ENCODE measurements around the gene TCL1A.

TCL1A gene

GRCh38 chr14:95703805-95704204 lies 10.1 kb downstream of the TCL1A start:
- Histone ChIP-seq H3K9me3 (ENCODE audit: control insufficient read depth, low read length) (no peaks in the 10 kb centered on the region), H3K4me3 (ENCODE audit: low read length) (no peak overlapping the region), H3K4me1 (ENCODE audit: control insufficient read depth, insufficient read depth, low read length) (peaks cover 10% of the 10 kb centered on the region), H3K9ac (ENCODE audit: low read length) (no peak overlapping the region), H3K36me3 (ENCODE audit: control insufficient read depth, insufficient read depth, low read length, severe bottlenecking) (no peaks in the 10 kb centered on the region), H3K27me3 (replicated peaks; ENCODE audit: control insufficient read depth, insufficient read depth, low read length) (peaks cover 33% of the 10 kb centered on the region)
- no peak for DNase-seq (ENCODE audit: low read depth)

- H3K36me3 ChIP-seq (ENCODE audit: control insufficient read depth, insufficient read depth, low read length, severe bottlenecking), result no peaks in the 10 kb centered on the region
- H3K27me3 ChIP-seq (replicated peaks; ENCODE audit: control insufficient read depth, insufficient read depth, low read length), result peaks cover 33% of the 10 kb centered on the region
- H3K9ac ChIP-seq (ENCODE audit: low read length), result no peak overlapping the region
- no peak for DNase-seq (ENCODE audit: low read depth)
- H3K4me3 ChIP-seq (ENCODE audit: low read length), result no peak overlapping the region
- peaks cover 10% of the 10 kb centered on the region for H3K4me1 ChIP-seq (ENCODE audit: control insufficient read depth, insufficient read depth, low read length)
- no peaks in the 10 kb centered on the region for H3K9me3 ChIP-seq (ENCODE audit: control insufficient read depth, low read length)
Measured at GRCh38 chr14:95703341-95703740, 10.6 kb downstream of the TCL1A start.

- peaks cover 40% of the 10 kb centered on the region for H3K27me3 ChIP-seq (replicated peaks; ENCODE audit: control insufficient read depth, insufficient read depth, low read length)
- no peak overlapping the region for H3K4me3 ChIP-seq (ENCODE audit: low read length)
- no peak overlapping the region for H3K9ac ChIP-seq (ENCODE audit: low read length)
- no peaks in the 10 kb centered on the region for H3K36me3 ChIP-seq (ENCODE audit: control insufficient read depth, insufficient read depth, low read length, severe bottlenecking)
- no peaks in the 10 kb centered on the region for H3K9me3 ChIP-seq (ENCODE audit: control insufficient read depth, low read length)
- DNase-seq (ENCODE audit: low read depth), result peak; percentile 6
- peaks cover 10% of the 10 kb centered on the region for H3K4me1 ChIP-seq (ENCODE audit: control insufficient read depth, insufficient read depth, low read length)
Measured at GRCh38 chr14:95701846-95702221, 12.1 kb downstream of the TCL1A start.

GRCh38 chr14:95700221-95700976 lies 13.5 kb downstream of the TCL1A start:
- no peak for DNase-seq (ENCODE audit: low read depth)
- Histone ChIP-seq H3K9ac (ENCODE audit: low read length) (no peak overlapping the region), H3K4me1 (ENCODE audit: control insufficient read depth, insufficient read depth, low read length) (peaks cover 10% of the 10 kb centered on the region), H3K36me3 (ENCODE audit: control insufficient read depth, insufficient read depth, low read length, severe bottlenecking) (no peaks in the 10 kb centered on the region), H3K27me3 (replicated peaks; ENCODE audit: control insufficient read depth, insufficient read depth, low read length) (peaks cover 47% of the 10 kb centered on the region), H3K4me3 (ENCODE audit: low read length) (no peak overlapping the region), H3K9me3 (ENCODE audit: control insufficient read depth, low read length) (no peaks in the 10 kb centered on the region)

GRCh38 chr14:95699412-95699811 lies 14.5 kb downstream of the TCL1A start:
- H3K9me3 ChIP-seq (ENCODE audit: control insufficient read depth, low read length), result no peaks in the 10 kb centered on the region
- no peak for DNase-seq (ENCODE audit: low read depth)
- H3K27me3 ChIP-seq (replicated peaks; ENCODE audit: control insufficient read depth, insufficient read depth, low read length), result peaks cover 46% of the 10 kb centered on the region
- H3K4me3 ChIP-seq (ENCODE audit: low read length), result no peak overlapping the region
- H3K4me1 ChIP-seq (ENCODE audit: control insufficient read depth, insufficient read depth, low read length), result peaks cover 10% of the 10 kb centered on the region
- H3K9ac ChIP-seq (ENCODE audit: low read length), result no peak overlapping the region
- H3K36me3 ChIP-seq (ENCODE audit: control insufficient read depth, insufficient read depth, low read length, severe bottlenecking), result no peaks in the 10 kb centered on the region

- Histone ChIP-seq H3K9ac (ENCODE audit: low read length) (no peak overlapping the region), H3K4me1 (ENCODE audit: control insufficient read depth, insufficient read depth, low read length) (peaks cover 10% of the 10 kb centered on the region), H3K27me3 (replicated peaks; ENCODE audit: control insufficient read depth, insufficient read depth, low read length) (peaks cover 42% of the 10 kb centered on the region), H3K9me3 (ENCODE audit: control insufficient read depth, low read length) (no peaks in the 10 kb centered on the region), H3K4me3 (ENCODE audit: low read length) (no peak overlapping the region), H3K36me3 (ENCODE audit: control insufficient read depth, insufficient read depth, low read length, severe bottlenecking) (no peaks in the 10 kb centered on the region)
- DNase-seq (ENCODE audit: low read depth), result no peak
Measured at GRCh38 chr14:95698287-95698686, 15.6 kb downstream of the TCL1A start.

- Histone ChIP-seq H3K4me1 (ENCODE audit: control insufficient read depth, insufficient read depth, low read length) (peaks cover 10% of the 10 kb centered on the region), H3K9me3 (ENCODE audit: control insufficient read depth, low read length) (no peaks in the 10 kb centered on the region), H3K4me3 (ENCODE audit: low read length) (no peak overlapping the region), H3K9ac (ENCODE audit: low read length) (no peak overlapping the region), H3K27me3 (replicated peaks; ENCODE audit: control insufficient read depth, insufficient read depth, low read length) (peaks cover 46% of the 10 kb centered on the region), H3K36me3 (ENCODE audit: control insufficient read depth, insufficient read depth, low read length, severe bottlenecking) (no peaks in the 10 kb centered on the region)
- no peak for DNase-seq (ENCODE audit: low read depth)
Measured at GRCh38 chr14:95697764-95698163, 16.2 kb downstream of the TCL1A start.

GRCh38 chr14:95696741-95697140 lies 17.2 kb downstream of the TCL1A start:
- H3K27me3 ChIP-seq (replicated peaks; ENCODE audit: control insufficient read depth, insufficient read depth, low read length), result peaks cover 53% of the 10 kb centered on the region
- no peak overlapping the region for H3K9ac ChIP-seq (ENCODE audit: low read length)
- H3K9me3 ChIP-seq (ENCODE audit: control insufficient read depth, low read length), result no peaks in the 10 kb centered on the region

GRCh38 chr14:95695913-95696312 lies 18.0 kb downstream of the TCL1A start:
- Histone ChIP-seq H3K4me1 (ENCODE audit: control insufficient read depth, insufficient read depth, low read length) (peaks cover 10% of the 10 kb centered on the region), H3K4me3 (ENCODE audit: low read length) (no peak overlapping the region), H3K36me3 (ENCODE audit: control insufficient read depth, insufficient read depth, low read length, severe bottlenecking) (no peaks in the 10 kb centered on the region), H3K27me3 (replicated peaks; ENCODE audit: control insufficient read depth, insufficient read depth, low read length) (peaks cover 53% of the 10 kb centered on the region), H3K9me3 (ENCODE audit: control insufficient read depth, low read length) (no peaks in the 10 kb centered on the region), H3K9ac (ENCODE audit: low read length) (no peak overlapping the region)
- DNase-seq (ENCODE audit: low read depth), result no peak

More at GRCh38 chr14:95696741-95697140, 17.2 kb downstream of the TCL1A start:
- H3K36me3 ChIP-seq (ENCODE audit: control insufficient read depth, insufficient read depth, low read length, severe bottlenecking), result no peaks in the 10 kb centered on the region
- no peak for DNase-seq (ENCODE audit: low read depth)
- H3K4me3 ChIP-seq (ENCODE audit: low read length), result no peak overlapping the region
- H3K4me1 ChIP-seq (ENCODE audit: control insufficient read depth, insufficient read depth, low read length), result peaks cover 10% of the 10 kb centered on the region

GRCh38 chr14:95695051-95695450 lies 18.9 kb downstream of the TCL1A start:
- Histone ChIP-seq H3K27me3 (replicated peaks; ENCODE audit: control insufficient read depth, insufficient read depth, low read length) (peaks cover 48% of the 10 kb centered on the region), H3K4me1 (ENCODE audit: control insufficient read depth, insufficient read depth, low read length) (peaks cover 8% of the 10 kb centered on the region), H3K9me3 (ENCODE audit: control insufficient read depth, low read length) (no peaks in the 10 kb centered on the region), H3K9ac (ENCODE audit: low read length) (no peak overlapping the region), H3K4me3 (ENCODE audit: low read length) (no peak overlapping the region), H3K36me3 (ENCODE audit: control insufficient read depth, insufficient read depth, low read length, severe bottlenecking) (no peaks in the 10 kb centered on the region)
- DNase-seq (ENCODE audit: low read depth), result no peak

GRCh38 chr14:95692109-95692508 lies 21.8 kb downstream of the TCL1A start:
- no peaks in the 10 kb centered on the region for H3K9me3 ChIP-seq (ENCODE audit: control insufficient read depth, low read length)
- DNase-seq (ENCODE audit: low read depth), result no peak
- H3K4me3 ChIP-seq (ENCODE audit: low read length), result no peak overlapping the region
- H3K9ac ChIP-seq (ENCODE audit: low read length), result no peak overlapping the region
- H3K36me3 ChIP-seq (ENCODE audit: control insufficient read depth, insufficient read depth, low read length, severe bottlenecking), result no peaks in the 10 kb centered on the region
- H3K4me1 ChIP-seq (ENCODE audit: control insufficient read depth, insufficient read depth, low read length), result no peaks in the 10 kb centered on the region
- H3K27me3 ChIP-seq (replicated peaks; ENCODE audit: control insufficient read depth, insufficient read depth, low read length), result peaks cover 36% of the 10 kb centered on the region

- peaks cover 35% of the 10 kb centered on the region for H3K27me3 ChIP-seq (replicated peaks; ENCODE audit: control insufficient read depth, insufficient read depth, low read length)
- no peak overlapping the region for H3K4me3 ChIP-seq (ENCODE audit: low read length)
- H3K9ac ChIP-seq (ENCODE audit: low read length), result no peak overlapping the region
- H3K9me3 ChIP-seq (ENCODE audit: control insufficient read depth, low read length), result no peaks in the 10 kb centered on the region
- no peaks in the 10 kb centered on the region for H3K36me3 ChIP-seq (ENCODE audit: control insufficient read depth, insufficient read depth, low read length, severe bottlenecking)
- no peak for DNase-seq (ENCODE audit: low read depth)
- H3K4me1 ChIP-seq (ENCODE audit: control insufficient read depth, insufficient read depth, low read length), result no peaks in the 10 kb centered on the region
Measured at GRCh38 chr14:95691591-95691990, 22.3 kb downstream of the TCL1A start.

Data from adipocyte (in vitro differentiated cells).